Ascending aorta (tissue), 2 donors: Measurements from ENCODE around the gene TDP2. TPM values are rescaled to one million over a fixed set of nuclear protein-coding genes. Genes with fewer than 3 reads are reported as not detected.

Experiments
- DNase-seq, 2 donors: peaks; one replicate each; pipeline ENCODE4 v3.0.0-alpha.2; 2019; ENCODE audit warnings: low spot score in 2 of 2
- H3K27ac ChIP-seq, 2 donors: fragments of 200-600 bp; sonication (generic); one replicate each; pipeline ENCODE4 v1.5.1; 2016 to 2017; ENCODE audit warnings: mild to moderate bottlenecking in 1 of 2
- H3K27me3 ChIP-seq: fragments of 200-600 bp; sonication (generic); one replicate; pipeline ENCODE4 v1.5.1; 2017
- H3K36me3 ChIP-seq, 2 donors: fragments of 200-600 bp; sonication (generic); one replicate each; pipeline ENCODE4 v1.5.1; 2016
- H3K4me1 ChIP-seq, 2 donors: fragments of 200-600 bp; sonication (generic); one replicate each; pipeline ENCODE4 v1.5.1; 2016 to 2017; ENCODE audit warnings: mild to moderate bottlenecking in 1 of 2
- H3K4me3 ChIP-seq, 2 donors: fragments of 200-600 bp; sonication (generic); one replicate each; pipeline ENCODE4 v1.5.1; 2016 to 2017; ENCODE audit warnings: mild to moderate bottlenecking in 1 of 2
- H3K9me3 ChIP-seq, 2 donors: fragments of 200-600 bp; sonication (generic); one replicate each; pipeline ENCODE4 v1.5.1; 2016
- CTCF ChIP-seq, 3 experiments: fragments of 200-600 bp in 2 of 3; fragments of 450-650 bp in 1 of 3; sonication (generic) in 2 of 3; IDR thresholded peaks; one replicate each; pipeline ENCODE4 v1.5.1; 2016 to 2019; ENCODE audit warnings: antibody characterized with exemption in 3 of 3, mild to moderate bottlenecking in 1 of 3, moderate library complexity in 1 of 3
- intact Hi-C: fragments of 100-400 bp; cut with DNase I; formaldehyde crosslinking; loops from one replicate; pipeline ENCODE4 v1.15.1; 2023
- total RNA-seq: library from RNA; depleted of rRNA; stranded (reverse); fragments of >200 nt; gene quantifications from one replicate; pipeline ENCODE4 v1.1.0, GENCODE V29; 2016

TDP2 gene
- total RNA-seq, 1 donor from 2014 or later, result 5.6 TPM

GRCh38 chr6:24600903-24601302 lies 65.8 kb downstream of the TDP2 start:
- H3K27ac ChIP-seq, result no peak overlapping the region
- no peak for TF ChIP-seq CTCF (IDR thresholded peaks at IDR 0.05)
- H3K4me1 ChIP-seq, result no peaks in the 10 kb centered on the region
- intact Hi-C loops, result no loop called here
- no peak overlapping the region for H3K4me3 ChIP-seq
- DNase-seq, result no peak
- no peaks in the 10 kb centered on the region for H3K9me3 ChIP-seq
- no peaks in the 10 kb centered on the region for H3K36me3 ChIP-seq
- no peaks in the 10 kb centered on the region for H3K27me3 ChIP-seq

Other genes starting within 250 kb of the TDP2 start
- 3.5 TPM for gene GPLD1, start 177.3 kb downstream of the TDP2 start, total RNA-seq
- 0.21 TPM for gene ALDH5A1, start 171.9 kb downstream of the TDP2 start, total RNA-seq
- gene KIAA0319, start 20.7 kb downstream of the TDP2 start, total RNA-seq, result not detected
- 3.1 TPM for gene ACOT13, start 178 bp upstream of the TDP2 start, total RNA-seq
- 29.6 TPM for gene C6orf62, start 52.3 kb upstream of the TDP2 start, total RNA-seq
- 8.1 TPM for gene GMNN, start 108.0 kb upstream of the TDP2 start, total RNA-seq
- not detected for gene ARMH2, start 132.0 kb upstream of the TDP2 start, total RNA-seq